ENCODE measurements around the gene ZNF804A.
"Not testable (repeated sequence)": the region's sequence is repeated elsewhere in the genome, so short reads cannot be mapped to it uniquely, and the experiment has no call there.

The ZNF804A gene

GRCh38 chr2:184875911-184876310, 277.6 kb downstream of the ZNF804A start:
- Histone ChIP-seq H4K20me1 (ENCODE audit: insufficient read depth) (no peaks in the 10 kb centered on the region), H3K36me3 (ENCODE audit: insufficient read depth) (no peaks in the 10 kb centered on the region), H3K4me1 (ENCODE audit: low read depth, poor library complexity, severe bottlenecking) (no peaks in the 10 kb centered on the region), H3K27ac (no peak overlapping the region), H3K4me3 (IDR thresholded peaks at IDR 0.05; ENCODE audit: insufficient read depth, low read depth, low read length) (no peak overlapping the region), H2AFZ (ENCODE audit: low read depth) (no peak overlapping the region), H3K4me2 (no peak overlapping the region), H3K27me3 (ENCODE audit: insufficient read depth, low read depth) (no peaks in the 10 kb centered on the region), H3K9ac (no peak overlapping the region), H3K79me2 (ENCODE audit: insufficient read depth, low read depth) (no peaks in the 10 kb centered on the region)
- TF ChIP-seq CTCF (conservative IDR thresholded peaks at IDR 0.05; ENCODE audit: low read depth, low read length) = no peak

GRCh38 chr2:184877909-184878308, 279.6 kb downstream of the ZNF804A start:
- Histone ChIP-seq H3K9ac (no peak overlapping the region), H3K27me3 (ENCODE audit: insufficient read depth, low read depth) (no peaks in the 10 kb centered on the region), H3K4me3 (IDR thresholded peaks at IDR 0.05; ENCODE audit: insufficient read depth, low read depth, low read length) (no peak overlapping the region), H3K27ac (no peak overlapping the region), H3K36me3 (ENCODE audit: insufficient read depth) (no peaks in the 10 kb centered on the region), H2AFZ (ENCODE audit: low read depth) (no peak overlapping the region), H3K4me2 (no peak overlapping the region), H3K4me1 (ENCODE audit: low read depth, poor library complexity, severe bottlenecking) (no peaks in the 10 kb centered on the region), H4K20me1 (ENCODE audit: insufficient read depth) (no peaks in the 10 kb centered on the region), H3K79me2 (ENCODE audit: insufficient read depth, low read depth) (no peaks in the 10 kb centered on the region)
- TF ChIP-seq CTCF (conservative IDR thresholded peaks at IDR 0.05; ENCODE audit: low read depth, low read length) = no peak

GRCh38 chr2:184879671-184880070, 281.3 kb downstream of the ZNF804A start:
- Histone ChIP-seq H3K27ac (no peak overlapping the region), H3K9ac (no peak overlapping the region), H3K4me1 (ENCODE audit: low read depth, poor library complexity, severe bottlenecking) (no peaks in the 10 kb centered on the region), H3K4me2 (no peak overlapping the region), H3K27me3 (ENCODE audit: insufficient read depth, low read depth) (no peaks in the 10 kb centered on the region), H4K20me1 (ENCODE audit: insufficient read depth) (no peaks in the 10 kb centered on the region), H3K79me2 (ENCODE audit: insufficient read depth, low read depth) (no peaks in the 10 kb centered on the region), H3K4me3 (IDR thresholded peaks at IDR 0.05; ENCODE audit: insufficient read depth, low read depth, low read length) (no peak overlapping the region), H2AFZ (ENCODE audit: low read depth) (no peak overlapping the region), H3K36me3 (ENCODE audit: insufficient read depth) (no peaks in the 10 kb centered on the region)
- no peak for TF ChIP-seq CTCF (conservative IDR thresholded peaks at IDR 0.05; ENCODE audit: low read depth, low read length)

GRCh38 chr2:184886585-184886984, 288.3 kb downstream of the ZNF804A start:
- not testable (repeated sequence) for H3K4me2 ChIP-seq; H2AFZ ChIP-seq (ENCODE audit: low read depth); H3K9ac ChIP-seq; H4K20me1 ChIP-seq (ENCODE audit: insufficient read depth); H3K27ac ChIP-seq; H3K79me2 ChIP-seq (ENCODE audit: insufficient read depth, low read depth); H3K27me3 ChIP-seq (ENCODE audit: insufficient read depth, low read depth); H3K4me3 ChIP-seq (IDR thresholded peaks at IDR 0.05; ENCODE audit: insufficient read depth, low read depth, low read length); H3K36me3 ChIP-seq (ENCODE audit: insufficient read depth)
- peaks cover 12% of the 10 kb centered on the region for H3K4me1 ChIP-seq (ENCODE audit: low read depth, poor library complexity, severe bottlenecking)

- H4K20me1 ChIP-seq (ENCODE audit: insufficient read depth) = no peaks in the 10 kb centered on the region
- no peak overlapping the region for H3K9ac ChIP-seq
- no peaks in the 10 kb centered on the region for H3K36me3 ChIP-seq (ENCODE audit: insufficient read depth)
- H3K27ac ChIP-seq = no peak overlapping the region
- no peak overlapping the region for H2AFZ ChIP-seq (ENCODE audit: low read depth)
- H3K4me2 ChIP-seq = peak overlapping the region; percentile 7; the same call in 1 of the 2 replicates
- no peak for TF ChIP-seq CTCF (conservative IDR thresholded peaks at IDR 0.05; ENCODE audit: low read depth, low read length)
- H3K27me3 ChIP-seq (ENCODE audit: insufficient read depth, low read depth) = no peaks in the 10 kb centered on the region
- no peaks in the 10 kb centered on the region for H3K79me2 ChIP-seq (ENCODE audit: insufficient read depth, low read depth)
- peaks cover 12% of the 10 kb centered on the region for H3K4me1 ChIP-seq (ENCODE audit: low read depth, poor library complexity, severe bottlenecking)
- no peak overlapping the region for H3K4me3 ChIP-seq (IDR thresholded peaks at IDR 0.05; ENCODE audit: insufficient read depth, low read depth, low read length)
Measured at GRCh38 chr2:184890311-184890710, 292.0 kb downstream of the ZNF804A start.
